Liver (tissue), 9 donors: ENCODE measurements around the gene TBX1. TPM values are rescaled to one million over a fixed set of nuclear protein-coding genes. Genes with fewer than 3 reads are reported as not detected.

Experiments used
- DNase-seq: peaks from one replicate; pipeline ENCODE4 v3.0.0-alpha.2; 2017; ENCODE audit warnings: low spot score
- H3K27ac ChIP-seq, 2 donors: one replicate each; pipeline ENCODE4 v1.7.0; 2013; ENCODE audit warnings: inconsistent platforms in 2 of 2, low read length in 2 of 2, control low read depth in 1 of 2, low read depth in 1 of 2, mild to moderate bottlenecking in 1 of 2
- H3K27me3 ChIP-seq, 4 donors: one replicate each; pipeline versions ENCODE4 v1.6.1 to v1.7.0; 2013; ENCODE audit warnings: low read length in 3 of 4, inconsistent platforms in 1 of 4, mild to moderate bottlenecking in 1 of 4, moderate library complexity in 1 of 4; ENCODE audit not compliant: control insufficient read depth in 4 of 4, insufficient read depth in 4 of 4
- H3K36me3 ChIP-seq, 4 donors: one replicate each; pipeline versions ENCODE4 v1.6.1 to v1.7.0; 2013; ENCODE audit warnings: low read length in 3 of 4, mild to moderate bottlenecking in 3 of 4, low read depth in 1 of 4, moderate library complexity in 1 of 4; ENCODE audit not compliant: control insufficient read depth in 4 of 4, insufficient read depth in 3 of 4
- H3K4me1 ChIP-seq, 4 donors: one replicate each; pipeline versions ENCODE4 v1.6.1 to v1.7.0; 2013; ENCODE audit warnings: low read length in 3 of 4, mild to moderate bottlenecking in 3 of 4, moderate library complexity in 1 of 4; ENCODE audit not compliant: control insufficient read depth in 4 of 4, insufficient read depth in 4 of 4
- H3K4me3 ChIP-seq, 3 donors: one replicate each; pipeline versions ENCODE4 v1.6.1 to v1.7.0; 2013; ENCODE audit warnings: low read length in 3 of 3, control low read depth in 1 of 3, low read depth in 1 of 3, mild to moderate bottlenecking in 1 of 3
- H3K9ac ChIP-seq, 2 donors: one replicate each; pipeline ENCODE4 v1.7.0; 2013; ENCODE audit warnings: low read length in 2 of 2, mild to moderate bottlenecking in 2 of 2, moderate library complexity in 2 of 2, control low read depth in 1 of 2, low read depth in 1 of 2
- H3K9me3 ChIP-seq, 4 donors: one replicate each; pipeline versions ENCODE4 v1.6.1 to v1.7.0; 2013; ENCODE audit warnings: low read length in 3 of 4; ENCODE audit not compliant: control insufficient read depth in 4 of 4
- ATF3 ChIP-seq: IDR thresholded peaks from 2 replicates; pipeline ENCODE4 v1.6.1; 2016; ENCODE audit warnings: antibody characterized with exemption
- CTCF ChIP-seq: fragments of 150-350 bp; IDR thresholded peaks from 2 replicates; pipeline ENCODE4 v1.5.1; 2017; ENCODE audit warnings: improper control_type of control experiment, low read depth, low read length; ENCODE audit not compliant: missing input control
- EGR1 ChIP-seq, 2 donors: IDR thresholded peaks; 2 replicates each; pipeline ENCODE4 v1.6.1; 2016 to 2018; ENCODE audit warnings: antibody characterized with exemption in 2 of 2, low read depth in 2 of 2
- FOXA1 ChIP-seq: IDR thresholded peaks from 2 replicates; pipeline ENCODE4 v1.6.1; 2016; ENCODE audit warnings: antibody characterized with exemption
- FOXA2 ChIP-seq: IDR thresholded peaks from 2 replicates; pipeline ENCODE4 v1.6.1; 2016; ENCODE audit warnings: antibody characterized with exemption
- GABPA ChIP-seq, 2 donors: IDR thresholded peaks in 1 of 2; conservative IDR thresholded peaks in 1 of 2; 2 replicates each; pipeline ENCODE4 v1.6.1; 2016; ENCODE audit warnings: antibody characterized with exemption in 2 of 2, mild to moderate bottlenecking in 1 of 2, moderate library complexity in 1 of 2
- HNF4A ChIP-seq, 2 donors: conservative IDR thresholded peaks; 2 replicates each; pipeline ENCODE4 v1.6.1; 2016; ENCODE audit warnings: antibody characterized with exemption in 2 of 2, mild to moderate bottlenecking in 2 of 2
- HNF4G ChIP-seq: IDR thresholded peaks from 2 replicates; pipeline ENCODE4 v1.6.1; 2016; ENCODE audit warnings: antibody characterized with exemption
- JUND ChIP-seq, 2 donors: IDR thresholded peaks; 2 replicates each; pipeline ENCODE4 v1.6.1; 2016; ENCODE audit warnings: antibody characterized with exemption in 2 of 2
- NR2F2 ChIP-seq: IDR thresholded peaks from 2 replicates; pipeline ENCODE4 v1.6.1; 2016; ENCODE audit warnings: antibody characterized with exemption
- RAD21 ChIP-seq, 2 donors: IDR thresholded peaks; 2 replicates each; pipeline ENCODE4 v1.6.1; 2016; ENCODE audit warnings: antibody characterized with exemption in 2 of 2, mild to moderate bottlenecking in 2 of 2
- REST ChIP-seq: IDR thresholded peaks from 2 replicates; pipeline ENCODE4 v1.6.1; 2016; ENCODE audit warnings: antibody characterized with exemption, mild to moderate bottlenecking
- RXRA ChIP-seq, 2 donors: IDR thresholded peaks; 2 replicates each; pipeline ENCODE4 v1.6.1; 2017 to 2018; ENCODE audit warnings: antibody characterized with exemption in 2 of 2, mild to moderate bottlenecking in 1 of 2
- SP1 ChIP-seq: IDR thresholded peaks from 2 replicates; pipeline ENCODE4 v1.6.1; 2018; ENCODE audit warnings: antibody characterized with exemption, mild to moderate bottlenecking
- TAF1 ChIP-seq: conservative IDR thresholded peaks from 2 replicates; pipeline ENCODE4 v1.6.1; 2016; ENCODE audit warnings: antibody characterized with exemption, mild to moderate bottlenecking
- YY1 ChIP-seq: IDR thresholded peaks from 2 replicates; pipeline ENCODE4 v1.6.1; 2016; ENCODE audit warnings: antibody characterized with exemption, mild to moderate bottlenecking
- WGBS: extraction: QIAGEN DNeasy Blood & Tissue Kit; methylation state at CpG from one replicate; pipeline ENCODE4 v1.1.7; 2013; 5-methylcytosine and 5-hydroxymethylcytosine counted together
- polyA plus RNA-seq, 2 donors: library from polyadenylated mRNA; stranded (reverse) in 1 of 2; unstranded in 1 of 2; fragments of 200-250 nt in 1 of 2; fragments of >200 nt in 1 of 2; fragmentation: Nextera tagmentation in 1 of 2; extraction: Ambion mirVana in 1 of 2; gene quantifications; one replicate each; pipeline versions ENCODE4 v1.2.1 to v1.2.3, GENCODE V29; 2013 to 2015
- total RNA-seq, 2 donors: library from RNA; depleted of rRNA; stranded (reverse); fragments of >200 nt; gene quantifications; one replicate each; pipeline ENCODE4 v1.2.3, GENCODE V29; 2014
- TF ChIP-seq, protein P1 (sequence below): IDR thresholded peaks from 2 replicates; pipeline ENCODE4 v1.6.1; 2016; ENCODE audit warnings: antibody characterized with exemption
- TF ChIP-seq, protein P2 (sequence below): IDR thresholded peaks from 2 replicates; pipeline ENCODE4 v1.6.1; 2016; ENCODE audit warnings: antibody characterized with exemption
- donor health status: healthy.
- donor health status: healthy.
- donor health status: healthy.
- donor health status: healthy.
- donor health status: healthy.

Gene TBX1
- total and polyA plus RNA-seq, 4 donors: 0.17 to 0.18 TPM; not detected in 2

DNA sequence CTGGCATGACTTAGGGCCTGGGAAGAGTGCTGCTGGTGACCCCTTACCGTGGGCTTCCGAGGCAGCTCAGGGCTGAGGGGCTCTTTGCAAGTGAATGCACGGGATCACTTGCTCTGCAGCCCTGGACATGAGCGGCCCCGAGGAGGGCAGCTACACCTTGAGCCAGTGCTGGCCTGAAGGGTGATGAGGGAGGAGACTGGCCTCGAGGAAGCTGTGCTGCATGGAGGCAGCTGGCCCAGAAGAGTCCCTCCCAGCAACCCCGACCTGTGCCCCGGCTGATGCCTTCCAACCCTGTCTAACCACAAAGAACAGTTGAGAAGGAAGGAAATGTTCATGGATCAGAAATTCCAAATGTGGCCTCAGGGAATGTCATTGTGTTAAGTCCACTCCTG lies 45.2 kb downstream of the TBX1 start:
- WGBS: 91% methylated on average over 8 of the region's 8 CpGs
- H3K4me3 ChIP-seq: no peak overlapping the region
- TF ChIP-seq EGR1 (IDR thresholded peaks at IDR 0.05; ENCODE audit: low read depth in 2 of 2) (no peak), REST (no peak), FOXA2 (no peak), JUND (IDR thresholded peaks at IDR 0.05) (no peak), HNF4G (no peak), ATF3 (no peak), NR2F2 (no peak), YY1 (no peak), CTCF (no peak), RXRA (IDR thresholded peaks at IDR 0.05) (no peak), HNF4A (conservative IDR thresholded peaks at IDR 0.05) (no peak), GABPA (IDR thresholded peaks at IDR 0.05 in 1 of 2, conservative IDR thresholded peaks at IDR 0.05 in 1 of 2) (no peak), FOXA1 (no peak), RAD21 (IDR thresholded peaks at IDR 0.05) (no peak), SP1 (no peak), TAF1 (no peak)
- TF ChIP-seq, protein P1, sequence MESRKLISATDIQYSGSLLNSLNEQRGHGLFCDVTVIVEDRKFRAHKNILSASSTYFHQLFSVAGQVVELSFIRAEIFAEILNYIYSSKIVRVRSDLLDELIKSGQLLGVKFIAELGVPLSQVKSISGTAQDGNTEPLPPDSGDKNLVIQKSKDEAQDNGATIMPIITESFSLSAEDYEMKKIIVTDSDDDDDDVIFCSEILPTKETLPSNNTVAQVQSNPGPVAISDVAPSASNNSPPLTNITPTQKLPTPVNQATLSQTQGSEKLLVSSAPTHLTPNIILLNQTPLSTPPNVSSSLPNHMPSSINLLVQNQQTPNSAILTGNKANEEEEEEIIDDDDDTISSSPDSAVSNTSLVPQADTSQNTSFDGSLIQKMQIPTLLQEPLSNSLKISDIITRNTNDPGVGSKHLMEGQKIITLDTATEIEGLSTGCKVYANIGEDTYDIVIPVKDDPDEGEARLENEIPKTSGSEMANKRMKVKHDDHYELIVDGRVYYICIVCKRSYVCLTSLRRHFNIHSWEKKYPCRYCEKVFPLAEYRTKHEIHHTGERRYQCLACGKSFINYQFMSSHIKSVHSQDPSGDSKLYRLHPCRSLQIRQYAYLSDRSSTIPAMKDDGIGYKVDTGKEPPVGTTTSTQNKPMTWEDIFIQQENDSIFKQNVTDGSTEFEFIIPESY: no peak
- TF ChIP-seq, protein P2, sequence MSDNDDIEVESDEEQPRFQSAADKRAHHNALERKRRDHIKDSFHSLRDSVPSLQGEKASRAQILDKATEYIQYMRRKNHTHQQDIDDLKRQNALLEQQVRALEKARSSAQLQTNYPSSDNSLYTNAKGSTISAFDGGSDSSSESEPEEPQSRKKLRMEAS: no peak
- H3K27me3 ChIP-seq: no peaks in the 10 kb centered on the region
- no peak overlapping the region for H3K9ac ChIP-seq
- H3K4me1 ChIP-seq: peaks cover 0 to 6% (median 1%) of the 10 kb centered on the region in 4 donors
- DNase-seq: no peak
- no peaks in the 10 kb centered on the region for H3K9me3 ChIP-seq
- no peak overlapping the region for H3K27ac ChIP-seq
- H3K36me3 ChIP-seq: peaks cover 0 to 2% (median 0%) of the 10 kb centered on the region in 4 donors
